Trophoblast cell (in vitro differentiated cells and primary cell): ENCODE results near the gene ABCB9.

Experiments used
- DNase-seq, 2 donors: peaks; one replicate each; pipeline ENCODE4 v3.0.0-alpha.2; 2016
- H2AFZ ChIP-seq: 2 replicates; pipeline ENCODE4 v1.6.1; 2013; ENCODE audit warnings: low read length, moderate library complexity, mild to moderate bottlenecking; ENCODE audit not compliant: insufficient read depth, poor library complexity
- H2AK5ac ChIP-seq: 2 replicates; pipeline ENCODE4 v1.6.1; 2013; ENCODE audit warnings: mild to moderate bottlenecking, low read length
- H2BK120ac ChIP-seq: 2 replicates; pipeline ENCODE4 v1.6.1; 2013; ENCODE audit warnings: low read length, mild to moderate bottlenecking, moderate library complexity; ENCODE audit not compliant: insufficient read depth, poor library complexity
- H2BK12ac ChIP-seq: 2 replicates; pipeline ENCODE4 v1.6.1; 2013; ENCODE audit warnings: mild to moderate bottlenecking, low read length, moderate library complexity
- H2BK5ac ChIP-seq: 2 replicates; pipeline ENCODE4 v1.6.1; 2013; ENCODE audit warnings: low read length, low read depth, moderate library complexity, mild to moderate bottlenecking; ENCODE audit not compliant: poor library complexity
- H3K14ac ChIP-seq: 2 replicates; pipeline ENCODE4 v1.6.1; 2013; ENCODE audit warnings: mild to moderate bottlenecking, low read length
- H3K18ac ChIP-seq: 2 replicates; pipeline ENCODE4 v1.6.1; 2013; ENCODE audit warnings: mild to moderate bottlenecking, low read length
- H3K23ac ChIP-seq: 2 replicates; pipeline ENCODE4 v1.6.1; 2013; ENCODE audit warnings: low read length
- H3K27ac ChIP-seq: 2 replicates; pipeline ENCODE4 v1.5.1; 2013; ENCODE audit warnings: low read depth, mild to moderate bottlenecking, inconsistent platforms, low read length, moderate library complexity
- H3K27me3 ChIP-seq: 2 replicates; pipeline ENCODE4 v1.6.1; 2013; ENCODE audit warnings: inconsistent platforms, mild to moderate bottlenecking, low read length, moderate library complexity; ENCODE audit not compliant: insufficient read depth
- H3K36me3 ChIP-seq, 2 experiments: 1 replicate in 1 of 2; 2 replicates in 1 of 2; pipeline ENCODE4 v1.6.1; 2013; ENCODE audit warnings: low read length in 2 of 2, mild to moderate bottlenecking in 2 of 2, moderate library complexity in 1 of 2; ENCODE audit not compliant: insufficient read depth in 2 of 2, control insufficient read depth in 1 of 2
- H3K4ac ChIP-seq: 2 replicates; pipeline ENCODE4 v1.6.1; 2013; ENCODE audit warnings: low read depth, mild to moderate bottlenecking, low read length, moderate library complexity
- H3K4me1 ChIP-seq, 2 experiments: 1 replicate in 1 of 2; 2 replicates in 1 of 2; pipeline ENCODE4 v1.6.1; 2013; ENCODE audit warnings: low read length in 2 of 2, mild to moderate bottlenecking in 2 of 2, moderate library complexity in 1 of 2; ENCODE audit not compliant: insufficient read depth in 2 of 2, control insufficient read depth in 1 of 2
- H3K4me2 ChIP-seq: 2 replicates; pipeline ENCODE4 v1.6.1; 2013; ENCODE audit warnings: inconsistent platforms, mild to moderate bottlenecking, low read length, moderate library complexity
- H3K4me3 ChIP-seq: 2 replicates; pipeline ENCODE4 v1.5.1; 2013; ENCODE audit warnings: mild to moderate bottlenecking, low read depth, low read length, inconsistent platforms
- H3K79me1 ChIP-seq: one replicate; pipeline ENCODE4 v1.6.1; 2013; ENCODE audit warnings: low read length
- H3K79me2 ChIP-seq: 2 replicates; pipeline ENCODE4 v1.6.1; 2013; ENCODE audit warnings: low read length, mild to moderate bottlenecking; ENCODE audit not compliant: control insufficient read depth, insufficient read depth, poor library complexity
- H3K9ac ChIP-seq: 2 replicates; pipeline ENCODE4 v1.6.1; 2013; ENCODE audit warnings: mild to moderate bottlenecking, low read length
- H3K9me3 ChIP-seq: 2 replicates; pipeline ENCODE4 v1.6.1; 2013; ENCODE audit warnings: low read depth, mild to moderate bottlenecking, control low read depth, inconsistent platforms, low read length; ENCODE audit not compliant: insufficient read depth
- H4K12ac ChIP-seq: 2 replicates; pipeline ENCODE4 v1.6.1; 2013; ENCODE audit warnings: low read depth, mild to moderate bottlenecking, low read length, moderate library complexity
- H4K8ac ChIP-seq: 2 replicates; pipeline ENCODE4 v1.6.1; 2013; ENCODE audit warnings: low read depth, mild to moderate bottlenecking, low read length, moderate library complexity
- H4K91ac ChIP-seq: one replicate; pipeline ENCODE4 v1.6.1; 2013; ENCODE audit warnings: low read depth, mild to moderate bottlenecking, low read length, moderate library complexity
- WGBS: extraction: QIAGEN DNeasy Blood & Tissue Kit; methylation state at CpG from one replicate; pipeline ENCODE4 v1.1.7; 2013; ENCODE audit warnings: missing lambda C conversion rate; ENCODE audit not compliant: insufficient read length, insufficient coverage; ENCODE audit errors: extremely low coverage; 5-methylcytosine and 5-hydroxymethylcytosine counted together

ABCB9 gene

DNA sequence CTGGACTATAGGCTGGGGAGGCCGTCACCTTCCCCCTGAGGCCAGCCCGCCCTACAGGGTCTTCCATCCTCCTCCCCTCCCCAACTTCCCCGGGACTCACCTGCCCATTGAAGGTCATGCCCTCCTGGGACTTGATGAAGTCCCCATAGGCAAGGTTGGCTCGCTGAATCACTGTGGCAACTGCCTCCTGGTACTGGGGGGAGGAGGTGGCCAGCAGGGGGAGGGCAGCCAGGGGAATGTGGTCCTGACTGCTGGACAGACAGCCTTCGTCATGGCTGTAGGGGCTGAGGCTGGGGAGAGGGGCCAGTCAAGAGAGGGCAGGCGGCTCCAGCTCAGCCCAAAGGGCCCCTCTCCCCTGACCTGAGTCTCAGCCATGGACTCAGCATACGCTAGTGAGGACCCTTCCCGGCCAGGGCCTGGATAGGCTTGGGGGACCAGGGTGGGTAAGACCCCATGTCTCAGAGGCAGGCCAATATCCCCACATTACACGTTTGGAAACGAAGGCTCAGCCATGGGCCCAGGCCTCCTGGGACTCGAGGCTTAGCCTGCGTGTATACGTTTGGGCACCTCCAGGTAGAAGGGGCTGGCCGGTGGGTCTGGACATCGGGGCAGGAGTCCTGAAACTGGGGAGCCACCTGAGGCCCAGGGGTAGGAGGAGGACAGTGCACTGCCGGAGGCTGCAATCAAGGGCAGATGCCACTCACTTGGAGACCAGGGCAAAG lies 30.5 kb upstream of the ABCB9 start:
- Histone ChIP-seq H2BK120ac (no peak overlapping the region), H3K9ac (no peak overlapping the region), H3K4me1 (peaks cover 2 to 4% of the 10 kb centered on the region in 2 experiments), H3K23ac (no peak overlapping the region), H3K4me2 (no peak overlapping the region), H3K36me3 (peaks cover 2 to 4% of the 10 kb centered on the region in 2 experiments), H3K18ac (no peak overlapping the region), H2AK5ac (no peak overlapping the region), H3K9me3 (no peaks in the 10 kb centered on the region), H3K79me1 (no peaks in the 10 kb centered on the region), H3K14ac (no peak overlapping the region), H2BK12ac (no peak overlapping the region), H2AFZ (no peak overlapping the region), H3K4ac (no peak overlapping the region), H3K27ac (no peak overlapping the region), H3K79me2 (no peaks in the 10 kb centered on the region), H4K12ac (no peak overlapping the region), H2BK5ac (no peak overlapping the region), H4K8ac (no peak overlapping the region), H3K4me3 (no peak overlapping the region), H3K27me3 (no peaks in the 10 kb centered on the region), H4K91ac (no peak overlapping the region)
- WGBS: no CpG with 5 or more reads among the region's 16 CpGs
- peak in 1 of 2 donors; percentile 22 for DNase-seq

DNA sequence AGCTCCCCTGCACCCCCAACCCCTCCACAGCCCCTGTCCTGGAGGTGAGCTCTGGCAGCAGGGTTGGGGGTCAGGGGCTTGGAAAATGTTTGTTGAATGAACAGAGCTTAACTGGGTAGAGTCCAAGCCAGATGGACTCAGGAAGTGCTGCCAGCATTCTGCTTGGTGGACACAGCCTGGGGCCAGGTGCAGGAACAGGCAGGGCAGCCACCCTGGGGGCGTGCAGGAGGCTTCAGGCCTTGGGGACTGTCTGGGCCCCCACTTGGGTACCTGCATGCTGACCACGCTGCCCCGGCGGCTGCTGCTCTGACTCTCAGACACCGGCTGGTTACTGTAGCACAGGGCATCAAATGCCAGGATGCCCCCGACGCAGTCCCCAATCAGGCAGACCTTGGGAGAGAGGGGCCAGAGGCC lies 29.9 kb upstream of the ABCB9 start:
- no peak for DNase-seq
- no peak overlapping the region for H3K23ac ChIP-seq
- no peak overlapping the region for H2AFZ ChIP-seq
- H2BK12ac ChIP-seq: no peak overlapping the region
- no peak overlapping the region for H2AK5ac ChIP-seq
- H3K36me3 ChIP-seq: peaks cover 2 to 4% of the 10 kb centered on the region in 2 experiments
- H2BK5ac ChIP-seq: no peak overlapping the region
- H2BK120ac ChIP-seq: no peak overlapping the region
- no peak overlapping the region for H3K4me3 ChIP-seq
- no peak overlapping the region for H3K4me2 ChIP-seq
- H3K27ac ChIP-seq: no peak overlapping the region
- no peak overlapping the region for H3K4ac ChIP-seq
- no peaks in the 10 kb centered on the region for H3K27me3 ChIP-seq
- no peaks in the 10 kb centered on the region for H3K9me3 ChIP-seq
- H3K18ac ChIP-seq: no peak overlapping the region
- no peak overlapping the region for H4K91ac ChIP-seq
- WGBS: no CpG with 5 or more reads among the region's 7 CpGs
- H3K14ac ChIP-seq: no peak overlapping the region
- no peak overlapping the region for H4K8ac ChIP-seq
- no peak overlapping the region for H3K9ac ChIP-seq
- no peak overlapping the region for H4K12ac ChIP-seq
- peaks cover 2 to 4% of the 10 kb centered on the region in 2 experiments for H3K4me1 ChIP-seq
- no peaks in the 10 kb centered on the region for H3K79me2 ChIP-seq
- H3K79me1 ChIP-seq: no peaks in the 10 kb centered on the region

- Histone ChIP-seq H4K8ac (no peak overlapping the region), H3K4me1 (peaks cover 2 to 4% of the 10 kb centered on the region in 2 experiments), H4K12ac (no peak overlapping the region), H3K4me3 (no peak overlapping the region), H3K23ac (no peak overlapping the region), H3K27me3 (no peaks in the 10 kb centered on the region), H3K9me3 (no peaks in the 10 kb centered on the region), H3K4ac (no peak overlapping the region), H2BK120ac (no peak overlapping the region), H3K27ac (no peak overlapping the region), H3K18ac (no peak overlapping the region), H4K91ac (no peak overlapping the region), H3K79me2 (no peaks in the 10 kb centered on the region), H2AFZ (no peak overlapping the region), H2BK5ac (no peak overlapping the region), H3K79me1 (no peaks in the 10 kb centered on the region), H3K4me2 (no peak overlapping the region), H3K9ac (no peak overlapping the region), H2BK12ac (no peak overlapping the region), H3K14ac (no peak overlapping the region), H2AK5ac (no peak overlapping the region), H3K36me3 (peaks cover 1 to 2% of the 10 kb centered on the region in 2 experiments)
- WGBS: no CpG with 5 or more reads among the region's 20 CpGs
- DNase-seq: no peak
Measured at GRCh38 chr12:122995503-122996187, 29.4 kb upstream of the ABCB9 start.

GRCh38 chr12:122994781-122995502 lies 28.7 kb upstream of the ABCB9 start:
- Histone ChIP-seq H3K9ac (no peak overlapping the region), H3K4me2 (no peak overlapping the region), H4K91ac (no peak overlapping the region), H2BK120ac (no peak overlapping the region), H4K12ac (no peak overlapping the region), H2AFZ (no peak overlapping the region), H3K23ac (no peak overlapping the region), H3K4ac (no peak overlapping the region), H3K4me3 (no peak overlapping the region), H3K4me1 (peaks cover 2 to 4% of the 10 kb centered on the region in 2 experiments), H3K14ac (no peak overlapping the region), H4K8ac (no peak overlapping the region), H2BK5ac (no peak overlapping the region), H3K79me1 (no peaks in the 10 kb centered on the region), H2BK12ac (no peak overlapping the region), H3K27me3 (no peaks in the 10 kb centered on the region), H3K18ac (no peak overlapping the region), H3K27ac (no peak overlapping the region), H3K36me3 (peaks cover 0 to 2% of the 10 kb centered on the region in 2 experiments), H3K9me3 (no peaks in the 10 kb centered on the region), H2AK5ac (no peak overlapping the region), H3K79me2 (no peaks in the 10 kb centered on the region)
- WGBS: no CpG with 5 or more reads among the region's 13 CpGs
- DNase-seq: no peak
